GM18909 (cell line): ENCODE data around the gene RCL1.

Source experiments
- ATAC-seq: cut with Tn5 transposase; IDR thresholded peaks from one replicate; pipeline ENCODE4 v1.9.1; 2021; ENCODE audit warnings: mild to moderate bottlenecking; ENCODE audit not compliant: unreplicated experiment, poor library complexity

Gene RCL1

GRCh38 chr9:4805191-4805918 is 12.6 kb downstream of the RCL1 start:
- no peak for ATAC-seq

- no peak for ATAC-seq
Measured at GRCh38 chr9:4810565-4810964, 17.8 kb downstream of the RCL1 start.

DNA sequence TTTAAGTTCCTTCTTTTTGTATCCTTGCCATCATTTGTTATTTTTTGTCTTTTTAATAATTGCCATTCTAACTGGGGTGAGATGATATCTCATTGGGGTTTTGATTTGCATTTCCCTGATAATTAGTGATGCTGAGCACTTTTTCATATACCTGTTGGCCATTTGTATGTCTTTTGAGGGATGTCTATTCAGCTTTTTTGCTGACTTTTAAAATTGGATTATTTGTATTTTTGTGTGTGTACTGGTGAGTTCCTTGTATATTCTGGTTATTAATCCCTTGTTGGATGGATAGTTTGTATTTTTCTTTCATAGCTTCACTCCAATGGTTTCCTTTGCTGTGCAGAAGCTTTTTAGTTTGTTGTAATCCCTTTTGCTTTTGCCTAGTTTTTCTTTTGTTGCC is 19.1 kb downstream of the RCL1 start:
- ATAC-seq, result no peak

DNA sequence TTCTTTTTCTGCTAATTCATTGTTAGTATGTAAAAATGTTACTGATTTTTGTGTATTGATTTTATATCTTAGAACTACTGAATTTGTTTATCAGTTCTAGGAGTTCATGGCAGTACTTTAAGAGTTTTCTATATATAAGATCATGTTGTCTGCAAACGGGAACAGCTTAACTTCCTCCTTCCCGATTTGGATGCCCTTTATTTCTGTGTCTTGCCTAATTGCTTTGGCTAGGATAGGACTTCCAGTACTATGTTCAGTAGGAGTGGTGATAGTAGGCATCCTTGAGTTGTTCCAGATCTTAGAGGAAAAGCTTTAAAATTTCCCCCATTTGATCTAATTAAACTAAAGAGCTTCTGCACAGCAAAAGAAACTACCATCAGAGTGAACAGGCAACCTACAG is 20.1 kb downstream of the RCL1 start:
- ATAC-seq, result no peak

DNA sequence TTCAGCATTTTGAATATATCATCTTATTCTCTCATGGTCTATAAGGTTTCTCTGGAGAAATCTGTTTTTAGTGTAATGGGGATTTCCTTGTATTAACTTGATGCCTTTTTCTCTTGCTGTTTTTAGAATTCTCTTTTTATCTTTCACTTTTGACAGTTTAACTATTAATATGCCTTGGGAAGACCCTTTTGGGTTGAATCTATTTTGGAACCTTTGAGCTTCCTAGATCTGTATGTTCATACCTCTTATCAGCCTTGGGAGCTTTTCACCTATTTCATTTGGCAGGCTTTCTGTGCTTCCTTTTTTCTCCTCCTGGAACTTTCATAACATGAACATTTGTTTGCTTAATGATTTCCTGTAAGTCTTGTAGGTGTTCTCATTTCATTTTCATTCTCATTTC is 22.2 kb downstream of the RCL1 start:
- ATAC-seq, result no peak

DNA sequence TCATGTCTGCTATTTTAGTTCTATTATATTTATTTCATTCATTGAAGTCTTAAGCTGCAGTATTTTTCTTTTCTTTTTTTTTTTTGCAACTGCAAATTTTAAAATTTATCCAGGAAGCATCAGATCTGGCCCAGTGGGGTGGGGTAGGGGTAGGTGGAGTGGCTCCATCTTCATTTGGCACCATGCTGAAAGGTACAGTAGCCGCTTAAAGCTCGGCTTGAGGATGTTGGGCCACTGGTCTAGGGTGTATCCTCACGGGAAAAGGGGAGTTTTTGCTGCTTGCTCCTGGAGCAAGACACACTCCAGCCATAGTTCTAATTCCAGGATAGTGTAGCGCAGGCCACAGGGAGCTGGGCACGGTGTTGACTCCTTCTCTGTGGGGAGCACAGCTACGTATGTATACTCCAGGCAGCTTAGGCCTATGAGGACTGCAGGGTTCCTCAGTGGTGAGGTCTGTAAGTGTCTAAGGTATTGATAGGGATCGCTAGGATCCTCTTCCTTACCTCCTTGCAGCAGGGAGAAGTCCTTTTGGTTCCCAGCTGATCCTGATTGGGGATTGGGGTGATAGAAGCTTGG is 22.7 kb downstream of the RCL1 start:
- no peak for ATAC-seq

GRCh38 chr9:4820168-4820567 is 27.4 kb downstream of the RCL1 start:
- ATAC-seq, result no peak

GRCh38 chr9:4821133-4821532 is 28.4 kb downstream of the RCL1 start:
- ATAC-seq, result no peak

DNA sequence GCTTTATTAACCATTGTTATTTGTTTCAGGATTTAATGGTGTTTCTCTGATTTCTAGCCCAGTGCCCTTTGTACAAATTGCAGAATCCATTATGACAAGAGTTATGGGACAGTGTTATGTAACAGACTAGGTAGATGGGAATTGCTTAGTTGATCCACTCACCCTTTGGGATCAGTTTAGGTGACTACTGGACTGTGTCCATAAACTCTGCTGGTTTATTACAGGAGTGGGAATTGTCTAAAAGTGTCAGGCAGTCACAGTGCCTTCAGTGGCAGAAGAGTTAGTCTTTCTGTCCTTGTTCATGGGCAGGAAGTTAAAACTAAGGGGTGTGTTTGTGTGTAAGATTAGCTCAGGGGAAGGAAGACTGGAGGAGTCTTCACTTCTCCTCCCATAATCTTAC is 29.3 kb downstream of the RCL1 start:
- ATAC-seq, result no peak

DNA sequence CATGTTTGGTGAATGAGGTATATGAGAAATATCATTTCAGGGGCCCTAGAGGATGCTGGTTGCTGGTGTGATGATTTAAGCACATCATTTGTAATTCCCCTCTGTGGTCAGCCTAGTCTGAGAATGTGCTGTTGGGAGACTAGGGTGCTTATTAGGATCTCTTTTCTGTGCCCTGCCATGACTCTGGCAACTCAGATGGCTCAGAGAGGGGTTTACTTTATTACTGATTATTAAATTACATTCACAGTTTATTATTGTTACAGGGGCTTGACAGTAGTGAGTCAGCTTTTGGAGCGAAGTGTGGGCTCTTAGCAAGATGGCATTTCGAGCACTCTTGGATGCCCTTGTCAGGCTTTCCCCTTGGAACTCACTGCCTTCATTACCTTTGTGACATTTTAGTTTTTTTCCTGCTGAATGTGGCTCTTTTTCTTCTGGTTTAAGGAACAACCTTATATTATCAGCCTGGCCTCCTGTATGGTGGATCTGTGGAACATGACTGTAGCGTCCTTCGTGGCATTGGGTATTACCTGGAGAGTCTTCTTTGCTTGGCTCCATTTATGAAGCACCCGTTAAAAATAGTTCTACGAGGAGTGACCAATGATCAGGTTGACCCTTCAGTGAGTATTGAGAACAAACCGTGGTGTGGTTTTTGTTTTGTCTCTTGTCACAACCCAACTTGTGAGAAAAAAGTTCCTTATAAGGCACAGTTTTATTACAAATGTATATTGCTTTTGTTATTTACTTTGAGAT is 33.8 kb downstream of the RCL1 start:
- no peak for ATAC-seq

DNA sequence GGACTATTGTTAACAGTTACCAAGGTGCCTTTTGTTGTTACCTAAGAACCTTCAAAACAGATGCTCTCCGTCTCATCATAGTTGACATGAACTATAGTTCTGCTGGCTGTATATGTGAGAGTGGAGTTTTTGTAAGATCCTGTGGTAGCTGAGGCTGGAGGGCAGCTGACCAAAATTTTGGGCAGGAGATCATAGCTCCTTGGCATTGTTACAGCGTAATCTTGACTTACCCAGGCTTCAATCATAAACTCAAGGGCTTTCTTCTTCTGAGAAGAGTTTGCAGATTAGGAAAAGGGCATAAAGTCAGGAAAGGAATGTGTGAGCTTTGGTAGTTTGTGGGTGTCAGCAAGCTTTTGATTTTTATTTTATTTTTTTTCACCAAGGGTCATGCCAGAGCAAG is 34.5 kb downstream of the RCL1 start:
- ATAC-seq, result no peak

GRCh38 chr9:4828761-4829160 is 36.0 kb downstream of the RCL1 start:
- ATAC-seq, result no peak

- no peak for ATAC-seq
Measured at GRCh38 chr9:4829969-4830368, 37.2 kb downstream of the RCL1 start.

DNA sequence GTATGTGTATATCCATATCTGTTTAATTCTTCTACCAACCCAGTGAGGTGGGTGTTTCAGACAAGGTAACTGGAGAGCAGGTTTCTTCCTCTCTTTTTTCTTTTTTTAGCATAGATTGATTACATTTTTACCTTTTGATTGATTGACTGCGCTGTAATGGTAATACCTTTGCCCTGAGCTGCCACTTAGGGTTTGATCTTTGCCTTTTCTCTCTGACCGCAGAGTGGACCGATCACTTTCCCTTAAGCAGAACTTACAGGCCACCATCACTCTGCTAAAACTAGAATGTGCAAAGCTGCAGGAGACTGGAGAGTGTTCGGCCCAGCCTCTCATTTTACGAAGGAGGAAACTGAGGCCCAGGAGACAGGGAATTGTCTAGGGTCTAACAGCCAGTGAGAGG is 38.0 kb downstream of the RCL1 start:
- no peak for ATAC-seq

DNA sequence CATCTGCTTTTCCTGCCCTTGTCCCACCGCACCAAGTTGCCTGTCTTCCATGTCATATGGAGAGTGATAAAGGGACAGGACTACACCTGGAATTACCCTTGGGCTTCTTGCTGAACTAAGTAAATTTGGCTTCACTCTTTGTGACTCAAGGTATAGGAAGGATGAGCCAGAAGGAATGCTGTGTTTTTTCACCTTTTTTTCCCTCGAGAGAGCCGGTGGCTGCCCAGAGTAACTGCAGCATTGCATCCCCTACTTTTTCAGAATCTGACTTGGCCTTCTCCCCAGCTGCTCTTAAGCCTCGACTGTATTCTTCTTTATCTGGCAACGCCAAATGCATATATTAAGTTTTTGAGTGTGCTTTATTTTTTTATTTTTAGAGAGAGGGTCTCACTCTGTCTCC is 38.4 kb downstream of the RCL1 start:
- ATAC-seq, result no peak

DNA sequence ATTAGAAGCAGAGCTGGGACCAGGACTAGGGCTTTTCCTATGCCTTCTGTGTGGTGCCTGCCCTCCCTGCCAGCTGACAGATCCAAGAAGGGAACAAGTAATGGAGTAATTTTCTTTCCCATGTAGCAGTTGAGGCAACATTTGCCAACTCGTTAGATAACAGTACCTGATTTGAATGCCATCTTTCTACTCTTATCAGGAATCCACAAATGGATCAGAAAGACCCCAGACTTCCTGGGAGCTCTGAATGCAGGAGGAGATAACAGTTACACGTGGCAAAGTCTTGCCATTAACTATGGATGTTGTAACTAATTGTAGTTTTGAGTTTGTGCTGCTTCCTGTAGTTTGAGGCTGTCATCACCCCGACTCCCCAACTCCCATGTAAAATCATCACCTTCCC is 39.2 kb downstream of the RCL1 start:
- no peak for ATAC-seq

- no peak for ATAC-seq
Measured at GRCh38 chr9:4832786-4833579, 40.2 kb downstream of the RCL1 start.

DNA sequence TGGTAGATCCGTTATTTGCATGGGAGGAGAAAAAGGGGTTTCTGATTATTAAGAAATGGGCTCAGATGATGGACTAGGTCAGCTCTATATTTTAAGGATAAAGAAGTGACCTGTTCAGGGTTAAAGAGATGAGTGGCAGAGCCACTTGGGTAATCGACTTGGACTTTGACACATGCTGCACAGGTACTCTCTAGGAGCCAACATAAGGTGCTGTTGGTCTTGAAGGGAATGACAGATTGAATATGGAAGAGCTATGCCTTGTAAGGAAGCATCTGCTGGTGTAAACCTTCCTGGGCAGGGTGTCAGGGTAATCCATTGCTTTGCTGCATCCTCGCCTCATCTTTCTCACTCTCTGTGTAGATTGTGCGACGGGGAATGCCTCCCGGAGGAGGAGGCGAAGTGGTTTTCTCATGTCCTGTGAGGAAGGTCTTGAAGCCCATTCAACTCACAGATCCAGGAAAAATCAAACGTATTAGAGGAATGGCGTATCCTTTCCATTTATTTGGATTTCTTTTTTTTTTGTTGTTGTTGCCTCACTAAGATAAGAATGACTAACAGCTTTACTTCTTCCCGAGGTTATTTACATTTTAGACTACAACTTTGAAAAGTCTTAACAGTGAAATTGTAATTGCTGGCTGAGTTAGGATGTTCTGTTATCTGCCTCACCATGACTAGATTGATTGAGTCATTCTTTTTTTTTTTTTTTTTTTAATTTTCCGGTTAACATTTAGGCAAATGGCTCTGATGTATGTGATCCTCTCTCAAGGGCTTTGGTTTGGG is 41.2 kb downstream of the RCL1 start:
- no peak for ATAC-seq

- ATAC-seq, result no peak
Measured at GRCh38 chr9:4836676-4837075, 43.9 kb downstream of the RCL1 start.
